ENCODE results near the gene TGFBR2.

DNA sequence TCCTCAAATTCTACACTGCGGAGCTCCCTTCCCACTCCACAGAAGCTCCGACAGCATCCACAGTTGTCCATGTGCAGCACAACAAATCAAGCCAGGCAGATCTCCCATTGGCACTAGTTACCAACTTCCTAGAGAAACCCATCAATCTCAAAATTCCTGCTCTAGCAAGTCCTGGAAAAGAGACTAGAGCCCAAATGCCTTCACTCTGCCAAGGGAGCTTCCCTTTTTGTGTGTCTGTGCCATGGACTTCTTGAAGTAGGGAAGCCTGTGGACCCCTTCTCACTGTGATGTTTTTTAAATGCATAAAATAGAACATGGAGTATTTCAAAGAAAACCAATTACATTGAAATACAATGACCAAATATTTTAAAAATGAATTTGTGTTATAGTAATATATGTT, 59.1 kb downstream of the TGFBR2 start:
- TF ChIP-seq GATA2 (IDR thresholded peaks at IDR 0.05; ENCODE audit: low read depth, low read length) (no peak), GATA3 (IDR thresholded peaks at IDR 0.05; ENCODE audit: low read depth, low read length) (no peak)
